H7 (cell line): ENCODE results near the gene HDAC10. TPM values are rescaled to one million over a fixed set of nuclear protein-coding genes. Genes with fewer than 3 reads are reported as not detected.

Source experiments
- DNase-seq: peaks from one replicate; pipeline ENCODE4 v3.0.0; 2012
- H3K27me3 ChIP-seq: 2 replicates; pipeline ENCODE4 v1.6.0; 2011; ENCODE audit warnings: mild to moderate bottlenecking, low read length; ENCODE audit not compliant: control insufficient read depth, insufficient read depth
- H3K36me3 ChIP-seq: replicated peaks from 2 replicates; pipeline ENCODE4 v1.5.1; 2011; ENCODE audit warnings: low read length; ENCODE audit not compliant: control insufficient read depth, insufficient read depth
- H3K4me3 ChIP-seq: 2 replicates; pipeline ENCODE4 v1.5.1; 2011; ENCODE audit warnings: low read depth, mild to moderate bottlenecking, control low read depth, low read length, moderate library complexity; ENCODE audit not compliant: insufficient read depth
- total RNA-seq: library from RNA; depleted of rRNA; stranded (reverse); fragments of >200 nt; shearing (Covaris generic); gene quantifications from 2 replicates; pipeline ENCODE4 v1.2.3, GENCODE V29; 2014

HDAC10 gene
- total RNA-seq, 1 experiment from 2014 or later = 15.7 TPM

GRCh38 chr22:50247748-50248147 lies 3.3 kb downstream of the HDAC10 start:
- peaks cover 6% of the 10 kb centered on the region for H3K36me3 ChIP-seq
- H3K4me3 ChIP-seq = no peak overlapping the region
- no peaks in the 10 kb centered on the region for H3K27me3 ChIP-seq
- DNase-seq = peak; percentile 92

- H3K36me3 ChIP-seq = peaks cover 6% of the 10 kb centered on the region
- DNase-seq = peak; percentile 75
- H3K27me3 ChIP-seq = no peaks in the 10 kb centered on the region
- no peak overlapping the region for H3K4me3 ChIP-seq
Measured at GRCh38 chr22:50246242-50247175, 4.6 kb downstream of the HDAC10 start.

GRCh38 chr22:50245214-50246072 lies 5.6 kb downstream of the HDAC10 start:
- no peak for DNase-seq
- H3K27me3 ChIP-seq = no peaks in the 10 kb centered on the region
- peak overlapping the region; percentile 96 for H3K4me3 ChIP-seq
- H3K36me3 ChIP-seq = peaks cover 6% of the 10 kb centered on the region

- peak; percentile 98 for DNase-seq
- H3K36me3 ChIP-seq = peaks cover 8% of the 10 kb centered on the region
Measured at GRCh38 chr22:50244420-50245213, 6.4 kb downstream of the HDAC10 start, which contains the start of gene TUBGCP6. TSS of gene TUBGCP6 (minus strand) at chr22:50245023. CDS start at chr22:50244459, 564 bp downstream.

GRCh38 chr22:50243685-50244419 lies 7.2 kb downstream of the HDAC10 start:
- Histone ChIP-seq H3K36me3 (peaks cover 8% of the 10 kb centered on the region), H3K4me3 (peak overlapping the region; percentile 96), H3K27me3 (no peaks in the 10 kb centered on the region)
- no peak for DNase-seq

More at GRCh38 chr22:50244420-50245213, 6.4 kb downstream of the HDAC10 start, which contains the start of gene TUBGCP6:
- H3K4me3 ChIP-seq = peak within 1 kb of the TSS; percentile 96
- no peaks in the 10 kb centered on the region for H3K27me3 ChIP-seq

- Histone ChIP-seq H3K4me3 (no peak overlapping the region), H3K27me3 (no peaks in the 10 kb centered on the region), H3K36me3 (peaks cover 8% of the 10 kb centered on the region)
- DNase-seq = no peak
Measured at GRCh38 chr22:50242406-50242949, 8.6 kb downstream of the HDAC10 start.

- Histone ChIP-seq H3K4me3 (no peak overlapping the region), H3K36me3 (peaks cover 2% of the 10 kb centered on the region; the same call in 1 of the 2 replicates), H3K27me3 (no peaks in the 10 kb centered on the region)
- DNase-seq = no peak
Measured at GRCh38 chr22:50238755-50239154, 12.3 kb downstream of the HDAC10 start.

GRCh38 chr22:50236731-50237409 lies 14.2 kb downstream of the HDAC10 start:
- DNase-seq = peak; percentile 84
- no peaks in the 10 kb centered on the region for H3K27me3 ChIP-seq
- peaks cover 2% of the 10 kb centered on the region; the same call in 1 of the 2 replicates for H3K36me3 ChIP-seq
- H3K4me3 ChIP-seq = no peak overlapping the region

GRCh38 chr22:50233223-50233622 lies 17.8 kb downstream of the HDAC10 start:
- H3K36me3 ChIP-seq = no peaks in the 10 kb centered on the region
- H3K4me3 ChIP-seq = no peak overlapping the region
- no peaks in the 10 kb centered on the region for H3K27me3 ChIP-seq
- DNase-seq = no peak

- H3K36me3 ChIP-seq = no peaks in the 10 kb centered on the region
- no peaks in the 10 kb centered on the region for H3K27me3 ChIP-seq
- H3K4me3 ChIP-seq = no peak overlapping the region
- DNase-seq = no peak
Measured at GRCh38 chr22:50232481-50233151, 18.4 kb downstream of the HDAC10 start.

- H3K27me3 ChIP-seq = no peaks in the 10 kb centered on the region
- no peak for DNase-seq
- no peak overlapping the region for H3K4me3 ChIP-seq
- peaks cover 1% of the 10 kb centered on the region; the same call in 1 of the 2 replicates for H3K36me3 ChIP-seq
Measured at GRCh38 chr22:50229370-50229769, 21.7 kb downstream of the HDAC10 start.

GRCh38 chr22:50228366-50228765 lies 22.7 kb downstream of the HDAC10 start:
- H3K27me3 ChIP-seq = no peaks in the 10 kb centered on the region
- H3K4me3 ChIP-seq = no peak overlapping the region
- no peak for DNase-seq
- peaks cover 1% of the 10 kb centered on the region for H3K36me3 ChIP-seq
